ENCODE measurements around the gene C14orf119. TPM values are rescaled to one million over a fixed set of nuclear protein-coding genes. Genes with fewer than 3 reads are reported as not detected.

C14orf119 gene
- total RNA-seq, 1 donor from 2014 or later: 56.8 TPM

DNA sequence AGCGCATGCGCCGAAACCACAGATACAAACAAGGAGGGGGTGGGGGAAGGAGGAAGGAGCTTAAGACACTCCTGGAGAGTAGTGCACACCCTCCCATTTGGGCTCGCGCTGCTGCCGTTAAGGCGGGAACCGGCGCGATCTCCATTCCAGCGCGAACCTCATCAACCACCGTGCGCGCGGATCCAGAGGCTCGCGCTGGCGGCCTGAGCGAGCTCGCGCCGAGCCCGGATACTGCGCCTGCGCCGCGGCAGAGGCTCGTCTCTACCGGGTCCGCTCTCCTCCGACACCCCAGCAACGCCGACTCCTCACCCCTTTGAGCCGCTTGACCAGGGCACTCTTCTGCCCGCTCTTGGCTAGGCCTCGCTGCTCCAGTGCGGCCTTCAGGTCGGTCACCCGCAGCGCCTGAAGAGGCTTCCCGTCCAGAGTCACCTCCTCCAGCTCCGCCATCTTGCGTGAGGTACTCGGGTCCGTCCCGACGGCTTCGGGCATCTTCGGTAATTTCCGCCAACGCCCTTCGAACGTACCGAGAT, 574 bp upstream of the C14orf119 start, which contains the start of gene ACIN1:
ACIN1 (minus strand) TSS at position 471 of the 530 bp plus-strand sequence; CDS start at position 447, 24 bp downstream.
- TF ChIP-seq, protein P1, sequence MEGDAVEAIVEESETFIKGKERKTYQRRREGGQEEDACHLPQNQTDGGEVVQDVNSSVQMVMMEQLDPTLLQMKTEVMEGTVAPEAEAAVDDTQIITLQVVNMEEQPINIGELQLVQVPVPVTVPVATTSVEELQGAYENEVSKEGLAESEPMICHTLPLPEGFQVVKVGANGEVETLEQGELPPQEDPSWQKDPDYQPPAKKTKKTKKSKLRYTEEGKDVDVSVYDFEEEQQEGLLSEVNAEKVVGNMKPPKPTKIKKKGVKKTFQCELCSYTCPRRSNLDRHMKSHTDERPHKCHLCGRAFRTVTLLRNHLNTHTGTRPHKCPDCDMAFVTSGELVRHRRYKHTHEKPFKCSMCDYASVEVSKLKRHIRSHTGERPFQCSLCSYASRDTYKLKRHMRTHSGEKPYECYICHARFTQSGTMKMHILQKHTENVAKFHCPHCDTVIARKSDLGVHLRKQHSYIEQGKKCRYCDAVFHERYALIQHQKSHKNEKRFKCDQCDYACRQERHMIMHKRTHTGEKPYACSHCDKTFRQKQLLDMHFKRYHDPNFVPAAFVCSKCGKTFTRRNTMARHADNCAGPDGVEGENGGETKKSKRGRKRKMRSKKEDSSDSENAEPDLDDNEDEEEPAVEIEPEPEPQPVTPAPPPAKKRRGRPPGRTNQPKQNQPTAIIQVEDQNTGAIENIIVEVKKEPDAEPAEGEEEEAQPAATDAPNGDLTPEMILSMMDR (IDR thresholded peaks at IDR 0.05): no peak
- Mint-ChIP-seq H3K4me1 (ENCODE audit: low read depth) (peaks cover 36% of the 10 kb centered on the region), H3K4me3 (ENCODE audit: unreplicated experiment) (no peak within 1 kb of the TSS), H3K27ac (ENCODE audit: unreplicated experiment) (no peak within 1 kb of the TSS), H3K27me3 (ENCODE audit: low read depth) (no peaks in the 10 kb centered on the region), H3K36me3 (ENCODE audit: low read depth) (peaks cover 18% of the 10 kb centered on the region), H3K9me3 (ENCODE audit: low read depth) (no peaks in the 10 kb centered on the region)
- no peak for DNase-seq (ENCODE audit: low spot score)

DNA sequence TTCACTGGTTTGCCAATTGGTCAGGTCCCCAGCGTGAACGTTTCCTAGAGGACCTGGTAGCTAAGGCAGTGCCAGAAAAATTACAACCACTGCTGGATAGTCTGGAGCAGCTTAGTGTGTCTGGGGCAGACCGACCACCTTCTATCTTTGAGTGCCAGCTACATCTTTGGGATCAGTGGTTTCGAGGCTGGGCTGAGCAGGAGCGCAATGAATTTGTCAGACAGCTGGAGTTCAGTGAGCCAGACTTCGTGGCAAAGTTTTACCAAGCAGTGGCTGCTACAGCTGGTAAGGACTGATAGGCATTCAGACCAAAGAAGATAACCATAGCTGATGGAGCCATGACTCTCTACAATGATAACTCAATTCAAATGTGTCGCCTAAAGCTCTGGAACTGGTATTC, 2.5 kb downstream of the C14orf119 start:
- TF ChIP-seq, protein P1 (IDR thresholded peaks at IDR 0.05): no peak
- Mint-ChIP-seq H3K4me3 (ENCODE audit: unreplicated experiment) (no peak overlapping the region), H3K36me3 (ENCODE audit: low read depth) (peaks cover 13% of the 10 kb centered on the region), H3K27ac (ENCODE audit: unreplicated experiment) (no peak overlapping the region), H3K27me3 (ENCODE audit: low read depth) (no peaks in the 10 kb centered on the region), H3K9me3 (ENCODE audit: low read depth) (no peaks in the 10 kb centered on the region), H3K4me1 (ENCODE audit: low read depth) (peaks cover 30% of the 10 kb centered on the region)
- no peak for DNase-seq (ENCODE audit: low spot score)

DNA sequence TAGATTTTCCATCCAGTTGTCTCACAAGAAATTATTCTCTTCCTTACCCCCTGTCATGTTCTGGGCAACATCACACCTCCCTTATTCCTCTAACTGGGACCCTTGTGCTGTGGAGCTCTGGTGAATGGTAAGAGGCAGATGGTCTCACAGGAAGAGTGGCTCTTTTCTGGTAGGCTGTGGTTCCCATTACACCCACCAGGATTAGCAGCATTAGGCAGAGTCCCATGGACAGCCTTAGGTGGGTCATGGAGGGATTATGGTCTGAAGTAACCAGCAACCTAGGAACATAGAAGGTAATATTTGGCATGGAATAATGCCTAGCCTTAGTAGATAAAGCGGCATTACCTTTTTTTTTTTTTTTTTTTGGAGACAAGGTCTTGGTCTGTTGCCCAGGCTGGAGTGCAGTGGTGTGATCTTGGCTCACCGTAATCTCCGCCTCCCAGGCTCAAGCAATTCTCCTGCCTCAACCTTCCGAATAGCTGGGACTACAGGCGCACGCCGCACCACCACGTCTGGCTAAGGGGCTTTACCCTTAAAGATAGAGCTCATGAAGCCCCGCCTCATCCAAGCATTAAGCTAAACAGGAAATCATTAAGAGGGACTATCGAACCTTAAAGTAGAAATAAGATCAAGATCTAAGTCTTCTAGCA, 4.0 kb downstream of the C14orf119 start:
- no peaks in the 10 kb centered on the region for H3K27me3 Mint-ChIP-seq (ENCODE audit: low read depth)
- TF ChIP-seq, protein P1 (IDR thresholded peaks at IDR 0.05): no peak
- peaks cover 21% of the 10 kb centered on the region for H3K4me1 Mint-ChIP-seq (ENCODE audit: low read depth)
- H3K36me3 Mint-ChIP-seq (ENCODE audit: low read depth): peaks cover 13% of the 10 kb centered on the region
- no peak for DNase-seq (ENCODE audit: low spot score)
- no peaks in the 10 kb centered on the region for H3K9me3 Mint-ChIP-seq (ENCODE audit: low read depth)
- H3K27ac Mint-ChIP-seq (ENCODE audit: unreplicated experiment): no peak overlapping the region
- H3K4me3 Mint-ChIP-seq (ENCODE audit: unreplicated experiment): no peak overlapping the region

DNA sequence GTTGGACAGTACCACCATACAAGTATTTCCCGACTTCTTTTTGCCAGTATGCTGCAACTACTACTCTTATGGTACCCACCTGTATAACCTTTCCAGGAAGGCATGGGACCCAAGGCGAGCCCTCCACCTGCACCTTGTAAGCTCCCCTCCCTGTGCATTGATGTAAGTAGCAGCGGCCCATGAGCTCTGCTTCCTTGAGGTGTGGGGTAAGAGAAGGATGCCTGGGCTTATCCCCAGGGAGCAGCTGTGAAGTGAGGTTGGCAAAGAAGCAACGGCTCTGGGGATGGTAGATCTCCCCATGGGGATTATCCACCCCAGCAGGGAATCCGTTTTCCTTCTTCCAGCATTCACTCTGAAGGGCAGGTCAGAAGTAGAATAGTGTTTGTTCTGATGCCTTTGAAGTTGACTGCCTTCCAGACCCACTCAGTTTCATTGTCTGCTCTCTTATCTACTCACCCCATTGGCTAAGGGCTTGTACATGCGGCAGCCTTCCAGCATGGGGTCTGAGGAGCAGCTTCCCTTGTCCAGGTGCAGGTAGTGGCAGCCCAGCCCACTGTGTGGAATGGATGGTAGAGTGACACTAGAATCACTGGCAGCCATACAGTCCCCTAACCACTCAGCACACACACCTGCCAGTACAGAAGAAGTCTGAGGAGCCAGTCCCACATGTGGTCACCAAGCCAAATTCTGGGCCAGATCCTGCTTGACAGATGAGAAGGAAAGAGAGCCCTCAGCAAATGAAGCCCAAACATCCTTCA, 6.1 kb downstream of the C14orf119 start:
- H3K4me1 Mint-ChIP-seq (ENCODE audit: low read depth): peaks cover 23% of the 10 kb centered on the region
- no peak overlapping the region for H3K4me3 Mint-ChIP-seq (ENCODE audit: unreplicated experiment)
- H3K9me3 Mint-ChIP-seq (ENCODE audit: low read depth): no peaks in the 10 kb centered on the region
- DNase-seq (ENCODE audit: low spot score): no peak
- peaks cover 13% of the 10 kb centered on the region for H3K36me3 Mint-ChIP-seq (ENCODE audit: low read depth)
- H3K27ac Mint-ChIP-seq (ENCODE audit: unreplicated experiment): no peak overlapping the region
- no peaks in the 10 kb centered on the region for H3K27me3 Mint-ChIP-seq (ENCODE audit: low read depth)
- TF ChIP-seq, protein P1 (IDR thresholded peaks at IDR 0.05): no peak

DNA sequence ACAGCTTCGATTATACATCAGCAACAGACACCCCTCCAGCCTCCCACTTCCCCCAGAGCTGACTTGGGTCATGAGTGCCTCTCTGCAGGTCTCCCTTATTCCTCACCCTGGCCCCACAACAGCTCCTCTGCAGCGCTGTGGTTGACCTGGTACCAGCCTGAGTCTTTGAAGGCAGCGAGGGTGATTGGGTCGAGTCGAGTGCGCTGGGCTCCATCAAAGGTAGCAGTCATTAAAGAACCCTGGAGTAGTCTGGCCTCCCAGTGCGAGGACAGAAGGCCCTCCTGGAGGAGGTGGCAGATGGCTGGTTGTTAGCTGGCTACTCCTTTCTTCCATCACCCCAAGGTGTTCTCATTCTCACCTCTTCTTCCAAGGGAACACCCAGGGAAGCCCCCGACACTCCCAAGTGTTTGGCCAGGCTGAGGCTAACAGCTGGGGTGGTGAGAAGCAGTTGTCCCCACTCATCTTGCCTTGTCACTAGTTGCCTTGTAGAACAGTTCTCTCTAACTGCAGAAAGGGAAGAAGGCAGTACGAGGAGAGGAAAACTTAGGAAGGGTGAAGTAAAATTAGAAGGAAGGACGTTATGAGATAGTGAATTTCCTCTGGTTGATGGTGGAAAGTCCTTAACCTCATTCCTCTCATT, 6.8 kb downstream of the C14orf119 start:
- TF ChIP-seq, protein P1 (IDR thresholded peaks at IDR 0.05): no peak
- H3K36me3 Mint-ChIP-seq (ENCODE audit: low read depth): peaks cover 12% of the 10 kb centered on the region
- H3K4me1 Mint-ChIP-seq (ENCODE audit: low read depth): peaks cover 16% of the 10 kb centered on the region
- no peak overlapping the region for H3K27ac Mint-ChIP-seq (ENCODE audit: unreplicated experiment)
- no peaks in the 10 kb centered on the region for H3K27me3 Mint-ChIP-seq (ENCODE audit: low read depth)
- no peak for DNase-seq (ENCODE audit: low spot score)
- H3K9me3 Mint-ChIP-seq (ENCODE audit: low read depth): no peaks in the 10 kb centered on the region
- no peak overlapping the region for H3K4me3 Mint-ChIP-seq (ENCODE audit: unreplicated experiment)

Data from chondrocyte (in vitro differentiated cells).